ENCODE data around the gene EFNB1. TPM values are rescaled to one million over a fixed set of nuclear protein-coding genes. Genes with fewer than 3 reads are reported as not detected.

EFNB1 gene
- total and polyA plus RNA-seq, 9 of the 15 experiments (the other 6 are each of a cell fraction or from before 2014, with no cell fraction given), result 0.01 to 2.1 (median 0.99) TPM; not detected in 1

DNA sequence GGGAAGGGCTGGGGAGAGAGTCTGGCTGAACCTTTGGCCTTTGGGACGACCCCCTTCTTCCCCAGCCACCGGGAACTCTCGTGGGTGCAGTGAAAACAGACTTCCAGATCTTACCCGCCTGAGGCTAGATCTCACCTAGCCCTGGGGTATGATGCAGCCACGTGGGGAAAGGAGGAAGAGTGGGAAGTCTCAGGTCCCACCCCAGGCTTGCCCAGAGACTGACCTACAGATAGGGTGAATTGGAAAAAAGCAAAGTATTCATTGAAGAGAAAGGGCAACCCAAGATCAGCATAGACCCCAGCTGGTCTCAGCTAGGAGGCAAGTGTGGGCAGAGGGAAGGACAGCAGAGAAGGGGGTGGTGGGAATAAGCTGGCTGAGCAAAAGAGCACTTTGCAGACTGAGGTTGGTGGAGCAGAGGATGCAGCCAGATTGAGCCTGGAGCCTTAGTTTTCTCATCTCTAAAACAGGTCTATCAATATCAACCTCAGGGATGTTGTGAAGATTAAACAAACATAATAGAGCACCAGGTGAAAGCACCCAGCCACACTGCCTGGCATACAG lies 4.2 kb upstream of the EFNB1 start (continued):
- TF ChIP-seq, protein P1, sequence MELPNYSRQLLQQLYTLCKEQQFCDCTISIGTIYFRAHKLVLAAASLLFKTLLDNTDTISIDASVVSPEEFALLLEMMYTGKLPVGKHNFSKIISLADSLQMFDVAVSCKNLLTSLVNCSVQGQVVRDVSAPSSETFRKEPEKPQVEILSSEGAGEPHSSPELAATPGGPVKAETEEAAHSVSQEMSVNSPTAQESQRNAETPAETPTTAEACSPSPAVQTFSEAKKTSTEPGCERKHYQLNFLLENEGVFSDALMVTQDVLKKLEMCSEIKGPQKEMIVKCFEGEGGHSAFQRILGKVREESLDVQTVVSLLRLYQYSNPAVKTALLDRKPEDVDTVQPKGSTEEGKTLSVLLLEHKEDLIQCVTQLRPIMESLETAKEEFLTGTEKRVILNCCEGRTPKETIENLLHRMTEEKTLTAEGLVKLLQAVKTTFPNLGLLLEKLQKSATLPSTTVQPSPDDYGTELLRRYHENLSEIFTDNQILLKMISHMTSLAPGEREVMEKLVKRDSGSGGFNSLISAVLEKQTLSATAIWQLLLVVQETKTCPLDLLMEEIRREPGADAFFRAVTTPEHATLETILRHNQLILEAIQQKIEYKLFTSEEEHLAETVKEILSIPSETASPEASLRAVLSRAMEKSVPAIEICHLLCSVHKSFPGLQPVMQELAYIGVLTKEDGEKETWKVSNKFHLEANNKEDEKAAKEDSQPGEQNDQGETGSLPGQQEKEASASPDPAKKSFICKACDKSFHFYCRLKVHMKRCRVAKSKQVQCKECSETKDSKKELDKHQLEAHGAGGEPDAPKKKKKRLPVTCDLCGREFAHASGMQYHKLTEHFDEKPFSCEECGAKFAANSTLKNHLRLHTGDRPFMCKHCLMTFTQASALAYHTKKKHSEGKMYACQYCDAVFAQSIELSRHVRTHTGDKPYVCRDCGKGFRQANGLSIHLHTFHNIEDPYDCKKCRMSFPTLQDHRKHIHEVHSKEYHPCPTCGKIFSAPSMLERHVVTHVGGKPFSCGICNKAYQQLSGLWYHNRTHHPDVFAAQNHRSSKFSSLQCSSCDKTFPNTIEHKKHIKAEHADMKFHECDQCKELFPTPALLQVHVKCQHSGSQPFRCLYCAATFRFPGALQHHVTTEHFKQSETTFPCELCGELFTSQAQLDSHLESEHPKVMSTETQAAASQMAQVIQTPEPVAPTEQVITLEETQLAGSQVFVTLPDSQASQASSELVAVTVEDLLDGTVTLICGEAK (IDR thresholded peaks at IDR 0.05), result no peak
- TF ChIP-seq, protein P1 (CRISPR knock-in tag; IDR thresholded peaks at IDR 0.05), result no peak
- TF ChIP-seq, protein P2, sequence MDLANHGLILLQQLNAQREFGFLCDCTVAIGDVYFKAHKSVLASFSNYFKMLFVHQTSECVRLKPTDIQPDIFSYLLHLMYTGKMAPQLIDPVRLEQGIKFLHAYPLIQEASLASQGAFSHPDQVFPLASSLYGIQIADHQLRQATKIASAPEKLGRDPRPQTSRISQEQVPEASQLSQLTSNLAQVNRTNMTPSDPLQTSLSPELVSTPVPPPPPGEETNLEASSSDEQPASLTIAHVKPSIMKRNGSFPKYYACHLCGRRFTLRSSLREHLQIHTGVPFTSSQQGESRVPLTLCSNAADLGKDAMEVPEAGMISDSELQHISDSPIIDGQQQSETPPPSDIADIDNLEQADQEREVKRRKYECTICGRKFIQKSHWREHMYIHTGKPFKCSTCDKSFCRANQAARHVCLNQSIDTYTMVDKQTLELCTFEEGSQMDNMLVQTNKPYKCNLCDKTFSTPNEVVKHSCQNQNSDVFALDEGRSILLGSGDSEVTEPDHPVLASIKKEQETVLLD (IDR thresholded peaks at IDR 0.05), result no peak
- no peak for TF ChIP-seq ZNF507 (tag; conservative IDR thresholded peaks at IDR 0.05)
- TF ChIP-seq ZNF175 (CRISPR knock-in tag; IDR thresholded peaks at IDR 0.05; ENCODE audit: low read depth), result no peak

Measured in K562 (cell line).